ENCODE measurements around the gene SBF2.

DNA sequence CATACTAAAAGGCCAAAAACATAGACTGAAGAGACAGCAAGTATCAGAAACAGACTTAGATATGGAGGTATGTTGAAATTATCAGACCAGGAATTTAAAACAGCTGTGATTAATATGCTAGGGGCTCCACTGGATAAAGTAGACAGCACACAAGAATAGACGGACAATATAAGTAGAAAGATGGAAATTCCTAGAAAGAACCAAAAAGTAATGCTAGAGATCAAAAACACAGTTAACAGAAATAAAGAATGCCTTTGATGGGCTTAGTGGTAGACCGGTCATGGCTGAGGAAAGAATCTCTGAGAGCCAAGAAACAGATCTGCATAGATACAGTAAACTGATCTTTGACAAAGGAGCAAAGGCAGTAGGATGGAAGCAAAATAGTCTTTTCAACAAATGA lies 380.0 kb downstream of the SBF2 start:
- TF ChIP-seq, protein P1, sequence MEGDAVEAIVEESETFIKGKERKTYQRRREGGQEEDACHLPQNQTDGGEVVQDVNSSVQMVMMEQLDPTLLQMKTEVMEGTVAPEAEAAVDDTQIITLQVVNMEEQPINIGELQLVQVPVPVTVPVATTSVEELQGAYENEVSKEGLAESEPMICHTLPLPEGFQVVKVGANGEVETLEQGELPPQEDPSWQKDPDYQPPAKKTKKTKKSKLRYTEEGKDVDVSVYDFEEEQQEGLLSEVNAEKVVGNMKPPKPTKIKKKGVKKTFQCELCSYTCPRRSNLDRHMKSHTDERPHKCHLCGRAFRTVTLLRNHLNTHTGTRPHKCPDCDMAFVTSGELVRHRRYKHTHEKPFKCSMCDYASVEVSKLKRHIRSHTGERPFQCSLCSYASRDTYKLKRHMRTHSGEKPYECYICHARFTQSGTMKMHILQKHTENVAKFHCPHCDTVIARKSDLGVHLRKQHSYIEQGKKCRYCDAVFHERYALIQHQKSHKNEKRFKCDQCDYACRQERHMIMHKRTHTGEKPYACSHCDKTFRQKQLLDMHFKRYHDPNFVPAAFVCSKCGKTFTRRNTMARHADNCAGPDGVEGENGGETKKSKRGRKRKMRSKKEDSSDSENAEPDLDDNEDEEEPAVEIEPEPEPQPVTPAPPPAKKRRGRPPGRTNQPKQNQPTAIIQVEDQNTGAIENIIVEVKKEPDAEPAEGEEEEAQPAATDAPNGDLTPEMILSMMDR (IDR thresholded peaks at IDR 0.05; ENCODE audit: insufficient read depth, low read length), result no peak
- TF ChIP-seq SPI1 (IDR thresholded peaks at IDR 0.05; ENCODE audit: borderline replicate concordance, low read depth), result no peak
- TF ChIP-seq, protein P2, sequence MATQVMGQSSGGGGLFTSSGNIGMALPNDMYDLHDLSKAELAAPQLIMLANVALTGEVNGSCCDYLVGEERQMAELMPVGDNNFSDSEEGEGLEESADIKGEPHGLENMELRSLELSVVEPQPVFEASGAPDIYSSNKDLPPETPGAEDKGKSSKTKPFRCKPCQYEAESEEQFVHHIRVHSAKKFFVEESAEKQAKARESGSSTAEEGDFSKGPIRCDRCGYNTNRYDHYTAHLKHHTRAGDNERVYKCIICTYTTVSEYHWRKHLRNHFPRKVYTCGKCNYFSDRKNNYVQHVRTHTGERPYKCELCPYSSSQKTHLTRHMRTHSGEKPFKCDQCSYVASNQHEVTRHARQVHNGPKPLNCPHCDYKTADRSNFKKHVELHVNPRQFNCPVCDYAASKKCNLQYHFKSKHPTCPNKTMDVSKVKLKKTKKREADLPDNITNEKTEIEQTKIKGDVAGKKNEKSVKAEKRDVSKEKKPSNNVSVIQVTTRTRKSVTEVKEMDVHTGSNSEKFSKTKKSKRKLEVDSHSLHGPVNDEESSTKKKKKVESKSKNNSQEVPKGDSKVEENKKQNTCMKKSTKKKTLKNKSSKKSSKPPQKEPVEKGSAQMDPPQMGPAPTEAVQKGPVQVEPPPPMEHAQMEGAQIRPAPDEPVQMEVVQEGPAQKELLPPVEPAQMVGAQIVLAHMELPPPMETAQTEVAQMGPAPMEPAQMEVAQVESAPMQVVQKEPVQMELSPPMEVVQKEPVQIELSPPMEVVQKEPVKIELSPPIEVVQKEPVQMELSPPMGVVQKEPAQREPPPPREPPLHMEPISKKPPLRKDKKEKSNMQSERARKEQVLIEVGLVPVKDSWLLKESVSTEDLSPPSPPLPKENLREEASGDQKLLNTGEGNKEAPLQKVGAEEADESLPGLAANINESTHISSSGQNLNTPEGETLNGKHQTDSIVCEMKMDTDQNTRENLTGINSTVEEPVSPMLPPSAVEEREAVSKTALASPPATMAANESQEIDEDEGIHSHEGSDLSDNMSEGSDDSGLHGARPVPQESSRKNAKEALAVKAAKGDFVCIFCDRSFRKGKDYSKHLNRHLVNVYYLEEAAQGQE (IDR thresholded peaks at IDR 0.05; ENCODE audit: insufficient replicate concordance, low read depth), result no peak
